ENCODE measurements around the gene TBKBP1. TPM values are rescaled to one million over a fixed set of nuclear protein-coding genes. Genes with fewer than 3 reads are reported as not detected.

Gene TBKBP1
- total RNA-seq, 4 donors from 2014 or later = 4.0 to 15.6 (median 10.5) TPM

DNA sequence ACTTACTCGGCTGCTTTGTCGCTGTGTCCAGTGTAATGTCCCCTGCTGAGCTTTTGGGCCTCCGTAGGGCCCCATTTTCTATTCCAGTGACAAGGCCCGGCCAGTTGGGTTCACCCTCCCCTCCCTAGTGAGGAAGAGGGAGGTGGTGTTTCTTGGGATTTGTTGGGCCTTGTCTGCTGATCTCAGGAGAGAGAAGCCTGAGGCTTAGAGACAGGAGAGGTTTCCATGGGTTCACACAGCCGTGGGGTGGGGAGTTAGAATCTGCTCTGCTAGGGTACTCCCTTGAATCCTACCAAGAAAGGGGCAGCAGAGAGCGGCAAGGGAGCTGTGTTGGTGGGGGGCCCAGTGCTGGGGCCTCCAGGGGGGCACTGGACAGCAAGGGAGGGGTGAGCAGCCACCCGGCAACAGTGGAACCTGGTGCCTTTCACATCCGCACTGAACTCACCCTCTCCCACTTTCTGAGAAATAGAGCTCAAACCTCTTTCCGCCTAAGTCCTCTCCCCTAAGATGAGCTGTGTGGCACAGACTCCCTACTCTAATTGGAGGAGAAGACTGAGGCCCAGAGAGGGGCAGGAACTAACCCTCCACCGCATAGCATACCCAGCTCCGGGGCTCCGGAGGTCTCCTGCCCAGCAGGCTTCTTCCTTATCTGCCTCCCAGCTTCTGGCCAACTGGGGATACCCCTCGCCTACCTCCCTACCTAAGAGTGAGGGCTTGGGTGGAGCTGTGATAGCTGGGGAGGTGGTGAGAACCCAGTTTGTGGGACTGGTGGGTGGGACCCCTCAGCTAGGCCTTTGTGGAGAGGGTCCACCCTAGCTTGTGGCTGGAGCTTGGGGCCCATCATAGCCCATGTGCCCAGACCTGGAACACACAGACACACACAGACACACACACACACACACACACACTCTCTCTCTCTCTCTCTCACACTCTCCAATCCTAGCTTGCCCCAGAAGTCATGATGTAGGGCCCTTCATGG, 6.8 kb downstream of the TBKBP1 start:
- DNase-seq (ENCODE audit: low spot score) = no peak
- ATAC-seq (ENCODE audit: low FRiP score) = no peak
- TF ChIP-seq, protein P1, sequence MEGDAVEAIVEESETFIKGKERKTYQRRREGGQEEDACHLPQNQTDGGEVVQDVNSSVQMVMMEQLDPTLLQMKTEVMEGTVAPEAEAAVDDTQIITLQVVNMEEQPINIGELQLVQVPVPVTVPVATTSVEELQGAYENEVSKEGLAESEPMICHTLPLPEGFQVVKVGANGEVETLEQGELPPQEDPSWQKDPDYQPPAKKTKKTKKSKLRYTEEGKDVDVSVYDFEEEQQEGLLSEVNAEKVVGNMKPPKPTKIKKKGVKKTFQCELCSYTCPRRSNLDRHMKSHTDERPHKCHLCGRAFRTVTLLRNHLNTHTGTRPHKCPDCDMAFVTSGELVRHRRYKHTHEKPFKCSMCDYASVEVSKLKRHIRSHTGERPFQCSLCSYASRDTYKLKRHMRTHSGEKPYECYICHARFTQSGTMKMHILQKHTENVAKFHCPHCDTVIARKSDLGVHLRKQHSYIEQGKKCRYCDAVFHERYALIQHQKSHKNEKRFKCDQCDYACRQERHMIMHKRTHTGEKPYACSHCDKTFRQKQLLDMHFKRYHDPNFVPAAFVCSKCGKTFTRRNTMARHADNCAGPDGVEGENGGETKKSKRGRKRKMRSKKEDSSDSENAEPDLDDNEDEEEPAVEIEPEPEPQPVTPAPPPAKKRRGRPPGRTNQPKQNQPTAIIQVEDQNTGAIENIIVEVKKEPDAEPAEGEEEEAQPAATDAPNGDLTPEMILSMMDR (IDR thresholded peaks at IDR 0.05) = no peak

- DNase-seq (ENCODE audit: low spot score) = no peak
Observed at GRCh38 chr17:47701608-47702007, 7.6 kb downstream of the TBKBP1 start.

DNA sequence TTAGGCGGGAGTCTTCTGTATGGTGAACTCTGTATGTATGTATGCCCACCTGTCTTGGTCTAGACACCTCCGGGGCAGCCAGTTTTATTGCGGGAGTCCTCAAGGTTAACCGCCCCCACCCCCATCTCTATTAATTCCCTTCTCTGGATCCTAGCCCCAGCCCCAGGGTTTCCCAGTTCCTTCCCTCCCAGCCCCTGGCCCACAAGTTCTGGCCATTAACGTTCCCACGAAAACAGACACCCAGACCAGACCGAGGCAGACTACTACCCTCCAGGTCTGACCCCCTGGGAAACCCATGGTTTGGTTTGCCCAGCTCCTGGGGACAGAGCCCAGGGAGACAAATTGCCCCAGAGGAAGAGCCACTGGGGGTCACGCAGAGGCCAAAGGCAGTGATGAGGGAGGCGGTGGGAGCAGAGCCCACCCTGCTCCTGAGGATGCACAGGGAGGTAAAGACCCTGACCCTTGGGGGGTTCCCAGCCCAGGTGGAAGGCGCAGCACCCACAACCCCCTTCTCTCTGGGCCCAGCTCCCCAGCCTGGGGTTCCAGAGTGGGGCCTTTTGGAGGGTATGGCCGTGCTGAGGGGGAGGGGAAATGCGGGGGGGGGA, 8.5 kb downstream of the TBKBP1 start:
- no peak for DNase-seq (ENCODE audit: low spot score)
- TF ChIP-seq, protein P1 (IDR thresholded peaks at IDR 0.05) = no peak
- ATAC-seq (ENCODE audit: low FRiP score) = no peak

More at GRCh38 chr17:47701608-47702007, 7.6 kb downstream of the TBKBP1 start:
- no peak for ATAC-seq (ENCODE audit: low FRiP score)
- TF ChIP-seq, protein P1 (IDR thresholded peaks at IDR 0.05) = no peak

DNA sequence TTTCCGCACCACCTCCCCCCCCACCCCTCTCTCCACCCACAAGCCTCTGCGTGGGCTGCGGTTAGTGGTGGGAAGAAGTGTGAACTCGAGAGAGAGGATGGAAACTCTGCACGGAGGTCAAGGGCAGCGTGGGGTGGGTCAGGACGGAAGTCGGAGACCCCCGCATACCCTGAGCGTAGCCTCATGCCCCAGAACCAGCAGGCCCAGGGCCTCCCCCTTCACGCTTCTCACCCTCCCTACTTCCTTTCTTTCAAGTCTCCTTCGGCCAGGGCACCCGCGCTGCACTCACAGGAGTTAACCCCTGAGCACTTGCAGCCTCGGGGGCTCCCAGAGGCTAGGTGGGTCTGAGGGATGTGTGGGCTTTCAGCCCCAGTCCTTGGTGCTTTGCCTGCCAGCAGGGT, 9.2 kb downstream of the TBKBP1 start:
- ATAC-seq (ENCODE audit: low FRiP score) (no peak), DNase-seq (ENCODE audit: low spot score) (no peak)
- TF ChIP-seq, protein P1 (IDR thresholded peaks at IDR 0.05) = no peak

DNA sequence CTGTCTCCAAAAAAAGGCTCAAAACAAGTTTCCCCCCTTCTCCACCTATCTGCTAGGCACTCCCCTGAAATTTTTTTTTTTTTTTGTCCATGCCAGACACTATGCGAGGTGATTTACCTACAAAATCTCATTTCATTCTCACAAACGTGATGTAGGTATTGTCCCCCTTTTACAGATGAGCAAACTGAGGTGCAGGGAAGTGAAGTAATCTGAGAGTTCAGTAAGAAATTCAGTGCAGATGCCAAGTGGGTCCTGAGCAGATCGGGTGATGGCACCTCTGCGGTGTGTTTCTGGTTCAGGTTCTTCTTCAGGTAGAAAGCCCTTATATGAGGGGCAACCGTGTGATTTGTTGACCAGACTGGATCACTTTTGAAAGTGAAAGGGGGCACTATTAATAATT, 9.7 kb downstream of the TBKBP1 start:
- ATAC-seq (ENCODE audit: low FRiP score) = no peak
- DNase-seq (ENCODE audit: low spot score) = no peak
- TF ChIP-seq, protein P1 (IDR thresholded peaks at IDR 0.05) = no peak

DNA sequence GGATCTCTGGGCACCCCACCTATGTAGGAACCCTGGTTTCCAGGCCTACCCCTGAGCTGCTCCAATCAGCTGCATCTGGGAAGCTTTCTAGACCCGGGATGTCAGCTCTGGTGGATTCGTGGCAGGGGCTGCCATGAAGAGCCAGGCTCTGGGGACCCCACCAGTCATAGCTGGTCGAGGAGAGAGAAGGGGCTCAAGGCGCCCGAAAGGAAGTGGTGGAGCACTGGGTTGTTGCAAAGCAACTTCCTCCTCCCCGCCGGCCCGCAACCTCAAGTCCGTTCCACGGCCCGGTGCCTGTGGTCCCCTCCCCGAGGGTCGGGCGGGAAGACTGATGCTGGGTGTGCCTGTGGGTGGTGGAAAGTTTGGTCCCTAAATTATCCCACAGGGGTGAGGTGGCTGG, 10.2 kb downstream of the TBKBP1 start:
- TF ChIP-seq, protein P1 (IDR thresholded peaks at IDR 0.05) = no peak
- no peak for DNase-seq (ENCODE audit: low spot score)
- ATAC-seq (ENCODE audit: low FRiP score) = no peak
